ENCODE measurements around the gene ZYG11A.
A peak's percentile ranks its signal among the peaks of the same experiment; 100 is the strongest.

Gene ZYG11A

DNA sequence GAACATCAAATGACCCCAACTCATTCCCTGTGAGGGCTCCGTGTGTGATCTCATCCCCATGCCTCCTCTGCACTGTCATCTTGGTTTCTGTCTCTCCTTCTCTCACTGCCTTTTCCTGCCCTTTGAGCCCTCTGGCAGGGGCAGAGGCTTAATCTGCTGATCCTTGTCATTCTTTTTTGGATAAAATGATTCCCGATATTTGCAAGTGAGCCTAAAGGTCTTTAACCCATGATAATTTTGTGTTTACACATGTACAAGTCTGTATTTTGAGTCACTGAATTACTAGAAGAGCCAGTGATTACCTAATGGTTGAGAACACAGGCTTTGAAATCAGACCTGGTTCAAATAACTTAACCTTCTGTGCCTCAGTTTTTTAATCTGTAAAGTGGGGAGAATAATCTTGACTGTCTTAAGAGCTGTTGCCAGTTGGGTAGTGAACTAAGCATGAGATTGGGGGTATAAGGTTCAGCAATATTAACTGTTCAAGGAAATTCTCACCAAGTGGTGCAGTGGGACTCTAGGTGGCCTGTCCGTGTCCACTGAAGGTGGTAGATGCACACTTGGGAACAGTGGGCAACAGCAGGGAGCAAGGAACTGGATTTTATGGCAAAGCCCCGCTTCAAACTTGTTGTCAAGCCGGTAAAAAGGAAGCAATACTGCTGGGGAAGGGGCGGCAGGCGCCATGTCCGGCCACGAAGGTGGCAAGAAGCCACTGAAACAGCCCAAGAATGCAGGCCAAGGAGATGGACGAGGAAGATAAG lies 77.3 kb downstream of the ZYG11A start:
- H3K4me1 ChIP-seq (ENCODE audit: insufficient read depth, low read length): no peaks in the 10 kb centered on the region
- H3K36me3 ChIP-seq (ENCODE audit: insufficient read depth, low read depth, low read length): no peaks in the 10 kb centered on the region
- H3K4me3 ChIP-seq (ENCODE audit: low read length): no peak overlapping the region
- H3K27me3 ChIP-seq (ENCODE audit: insufficient read depth, low read length): peaks cover 47% of the 10 kb centered on the region
- H3K9me3 ChIP-seq (ENCODE audit: insufficient read depth, low read depth, low read length): peaks cover 2% of the 10 kb centered on the region; the same call in 1 of the 2 replicates
- H3K9ac ChIP-seq (ENCODE audit: low read depth, low read length): no peak overlapping the region
- H3K27ac ChIP-seq (ENCODE audit: low read length): no peak overlapping the region

DNA sequence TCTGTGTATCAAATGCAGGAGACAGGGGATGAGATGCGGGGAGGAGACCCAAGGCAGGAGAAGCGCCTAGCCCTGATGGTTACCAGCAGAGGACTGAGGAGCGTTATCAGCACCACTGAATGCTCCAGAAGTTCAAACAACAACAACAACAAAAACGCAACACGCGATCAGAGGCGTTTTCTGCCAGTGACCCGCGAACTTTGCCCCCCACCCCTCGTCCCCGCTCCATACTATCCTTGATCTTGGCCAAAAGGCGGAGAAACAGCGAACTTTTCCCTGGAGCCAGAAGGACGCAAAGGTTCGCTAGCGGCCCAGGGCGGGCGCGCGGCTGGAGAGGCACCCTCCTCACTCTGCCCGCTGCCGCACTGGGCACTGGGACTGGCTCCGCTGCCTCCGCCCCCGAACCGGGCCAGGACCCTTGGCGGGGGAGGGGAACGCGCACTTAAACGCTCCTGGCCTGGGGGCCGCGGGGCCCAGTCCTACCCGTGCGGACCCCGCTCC lies 78.3 kb downstream of the ZYG11A start:
- H3K4me3 ChIP-seq (ENCODE audit: low read length): peak overlapping the region; percentile 61
- no peaks in the 10 kb centered on the region for H3K4me1 ChIP-seq (ENCODE audit: insufficient read depth, low read length)
- H3K27ac ChIP-seq (ENCODE audit: low read length): no peak overlapping the region
- no peaks in the 10 kb centered on the region for H3K36me3 ChIP-seq (ENCODE audit: insufficient read depth, low read depth, low read length)
- H3K9ac ChIP-seq (ENCODE audit: low read depth, low read length): peak overlapping the region; percentile 24; the same call in 1 of the 2 replicates
- peaks cover 2% of the 10 kb centered on the region; the same call in 1 of the 2 replicates for H3K9me3 ChIP-seq (ENCODE audit: insufficient read depth, low read depth, low read length)
- peaks cover 56% of the 10 kb centered on the region for H3K27me3 ChIP-seq (ENCODE audit: insufficient read depth, low read length)

DNA sequence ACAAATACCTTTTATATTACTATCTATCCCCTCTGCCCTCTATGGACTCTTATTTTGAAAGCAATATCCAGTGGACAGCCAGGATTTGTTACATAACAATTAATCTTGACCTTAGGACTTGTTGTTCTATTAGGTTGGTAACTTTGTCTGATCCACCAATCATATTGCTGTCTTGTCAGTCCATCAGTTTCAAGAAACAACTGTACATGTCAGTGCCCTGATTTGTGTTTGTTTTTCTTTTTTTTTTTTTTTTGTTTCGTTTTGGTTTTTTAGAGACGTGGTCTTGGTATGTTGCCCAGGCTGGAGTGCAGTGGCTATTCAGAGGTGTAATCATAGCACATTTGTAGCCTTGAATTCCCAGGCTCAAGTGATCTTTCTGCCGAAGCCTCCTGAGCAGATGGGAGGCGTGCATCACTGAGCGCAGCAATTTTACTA lies 83.0 kb downstream of the ZYG11A start:
- Histone ChIP-seq H3K4me3 (ENCODE audit: low read length) (no peak overlapping the region), H3K4me1 (ENCODE audit: insufficient read depth, low read length) (no peaks in the 10 kb centered on the region), H3K27me3 (ENCODE audit: insufficient read depth, low read length) (peaks cover 84% of the 10 kb centered on the region), H3K36me3 (ENCODE audit: insufficient read depth, low read depth, low read length) (no peaks in the 10 kb centered on the region), H3K27ac (ENCODE audit: low read length) (no peak overlapping the region), H3K9ac (ENCODE audit: low read depth, low read length) (no peak overlapping the region), H3K9me3 (ENCODE audit: insufficient read depth, low read depth, low read length) (no peaks in the 10 kb centered on the region)

DNA sequence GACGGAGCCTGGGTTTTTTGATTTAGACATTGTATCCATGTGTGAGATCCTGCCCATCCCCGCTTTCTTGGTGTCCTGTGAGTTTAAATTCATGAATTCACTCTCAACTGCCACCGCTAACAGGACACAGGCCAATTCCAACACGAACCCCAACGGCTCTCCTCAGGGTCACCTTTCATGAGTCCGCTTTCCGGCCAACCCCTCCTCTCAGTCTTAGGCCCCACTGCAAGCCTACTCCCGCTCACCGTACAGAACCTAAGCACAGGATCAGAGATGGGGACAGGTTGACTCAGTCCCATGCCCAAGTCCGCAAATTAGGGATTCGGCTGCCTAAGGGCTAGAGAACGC lies 84.3 kb downstream of the ZYG11A start:
- Histone ChIP-seq H3K9me3 (ENCODE audit: insufficient read depth, low read depth, low read length) (no peaks in the 10 kb centered on the region), H3K9ac (ENCODE audit: low read depth, low read length) (no peak overlapping the region), H3K36me3 (ENCODE audit: insufficient read depth, low read depth, low read length) (no peaks in the 10 kb centered on the region)

DNA sequence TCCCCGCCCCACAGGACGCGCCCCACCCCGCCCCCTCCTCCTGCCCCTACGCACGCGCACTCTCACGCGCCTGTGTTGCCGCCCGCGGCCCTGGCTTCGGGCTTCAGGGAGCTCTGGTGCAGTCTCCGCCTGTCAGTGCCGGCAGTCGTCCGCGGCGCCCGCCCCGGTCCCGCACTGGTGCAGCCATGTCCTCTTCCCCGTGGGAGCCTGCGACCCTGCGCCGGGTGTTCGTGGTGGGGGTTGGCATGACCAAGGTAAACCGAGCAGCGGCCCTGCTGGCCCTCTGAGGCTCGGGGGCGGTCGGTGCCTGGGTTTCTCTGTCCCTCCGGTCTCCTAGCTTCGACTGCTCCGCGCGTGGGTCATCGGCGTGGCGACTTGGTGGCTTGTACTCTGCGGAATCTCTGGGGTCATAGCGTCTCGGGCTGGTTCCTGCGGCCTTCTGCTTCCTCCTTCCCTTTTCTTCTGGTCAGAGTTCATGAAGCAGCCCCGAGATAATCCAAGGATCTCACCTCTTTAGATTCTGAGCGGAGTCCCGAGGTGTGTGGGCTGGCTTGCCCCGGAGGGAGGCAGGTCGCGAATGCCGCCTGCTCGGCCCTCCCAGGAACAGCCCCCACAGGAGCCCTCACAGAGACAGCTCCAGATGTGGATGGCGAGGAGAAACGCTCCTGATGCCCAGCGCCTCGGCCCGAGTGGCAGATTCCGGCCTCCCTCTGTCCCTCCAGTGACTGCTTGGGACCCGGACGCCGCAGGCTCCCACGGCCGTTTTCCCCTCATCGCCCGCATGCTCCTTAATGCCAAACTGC lies 84.9 kb downstream of the ZYG11A start, which contains the start of gene SCP2:
TSS of gene SCP2 (plus strand) at position 65 of the 803 bp plus-strand sequence. CDS start at position 186, 121 bp downstream.
- peak within 1 kb of the TSS; percentile 79 for H3K4me3 ChIP-seq (ENCODE audit: low read length)
- peak within 1 kb of the TSS; percentile 40; the same call in 1 of the 2 replicates for H3K9ac ChIP-seq (ENCODE audit: low read depth, low read length)
- no peaks in the 10 kb centered on the region for H3K36me3 ChIP-seq (ENCODE audit: insufficient read depth, low read depth, low read length)
- peaks cover 66% of the 10 kb centered on the region for H3K27me3 ChIP-seq (ENCODE audit: insufficient read depth, low read length)
- H3K4me1 ChIP-seq (ENCODE audit: insufficient read depth, low read length): no peaks in the 10 kb centered on the region
- no peak within 1 kb of the TSS for H3K27ac ChIP-seq (ENCODE audit: low read length)
- no peaks in the 10 kb centered on the region for H3K9me3 ChIP-seq (ENCODE audit: insufficient read depth, low read depth, low read length)

More for the DNA sequence above, 84.3 kb downstream of the ZYG11A start:
- H3K4me3 ChIP-seq (ENCODE audit: low read length): peak overlapping the region; percentile 79
- H3K27ac ChIP-seq (ENCODE audit: low read length): no peak overlapping the region
- peaks cover 71% of the 10 kb centered on the region for H3K27me3 ChIP-seq (ENCODE audit: insufficient read depth, low read length)
- no peaks in the 10 kb centered on the region for H3K4me1 ChIP-seq (ENCODE audit: insufficient read depth, low read length)

DNA sequence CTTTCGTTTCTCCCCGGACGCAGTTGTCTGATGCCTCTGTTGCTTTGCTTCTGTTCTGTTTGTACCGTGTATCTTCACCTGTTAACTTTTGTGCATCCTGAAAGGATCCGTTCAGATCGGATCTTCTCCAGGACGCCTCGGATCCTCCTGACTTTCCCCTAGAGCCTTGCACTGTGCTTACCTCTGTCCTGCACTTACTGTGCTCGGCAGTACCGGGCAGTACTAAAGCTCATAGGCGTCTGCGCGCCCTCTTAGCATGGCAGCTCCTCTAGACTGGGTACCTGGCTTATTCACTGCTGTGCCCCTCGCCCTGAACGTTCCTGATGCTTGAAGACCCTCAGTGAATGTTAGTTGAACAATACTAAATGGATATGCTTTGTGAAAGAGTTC lies 85.5 kb downstream of the ZYG11A start:
- Histone ChIP-seq H3K27ac (ENCODE audit: low read length) (no peak overlapping the region), H3K9me3 (ENCODE audit: insufficient read depth, low read depth, low read length) (no peaks in the 10 kb centered on the region)

DNA sequence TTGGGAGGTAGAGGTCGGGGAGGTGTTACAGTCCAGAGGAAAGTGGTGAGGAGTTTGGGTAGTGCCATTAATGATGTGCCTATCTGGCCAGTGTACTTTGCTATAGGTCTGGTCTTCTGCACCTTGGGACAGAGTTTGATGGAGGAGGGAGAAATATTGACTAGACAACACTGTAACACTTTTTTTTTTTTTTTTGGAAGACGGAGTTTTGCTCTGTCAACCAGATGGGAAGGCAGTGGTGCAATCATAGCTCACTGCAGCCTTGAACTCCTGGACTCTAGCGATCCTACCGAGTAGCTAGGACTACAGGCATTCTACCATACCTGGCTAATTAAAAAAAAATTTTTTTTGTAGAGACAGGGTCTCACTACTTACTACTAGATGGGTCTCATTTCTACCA lies 86.5 kb downstream of the ZYG11A start:
- H3K27ac ChIP-seq (ENCODE audit: low read length): no peak overlapping the region
- no peak overlapping the region for H3K9ac ChIP-seq (ENCODE audit: low read depth, low read length)
- no peaks in the 10 kb centered on the region for H3K4me1 ChIP-seq (ENCODE audit: insufficient read depth, low read length)
- peaks cover 57% of the 10 kb centered on the region for H3K27me3 ChIP-seq (ENCODE audit: insufficient read depth, low read length)
- H3K9me3 ChIP-seq (ENCODE audit: insufficient read depth, low read depth, low read length): no peaks in the 10 kb centered on the region
- H3K36me3 ChIP-seq (ENCODE audit: insufficient read depth, low read depth, low read length): no peaks in the 10 kb centered on the region
- no peak overlapping the region for H3K4me3 ChIP-seq (ENCODE audit: low read length)

More for the DNA sequence above, 85.5 kb downstream of the ZYG11A start:
- no peaks in the 10 kb centered on the region for H3K36me3 ChIP-seq (ENCODE audit: insufficient read depth, low read depth, low read length)
- no peaks in the 10 kb centered on the region for H3K4me1 ChIP-seq (ENCODE audit: insufficient read depth, low read length)
- peak overlapping the region; percentile 79 for H3K4me3 ChIP-seq (ENCODE audit: low read length)
- peak overlapping the region; percentile 40; the same call in 1 of the 2 replicates for H3K9ac ChIP-seq (ENCODE audit: low read depth, low read length)
- peaks cover 60% of the 10 kb centered on the region for H3K27me3 ChIP-seq (ENCODE audit: insufficient read depth, low read length)

DNA sequence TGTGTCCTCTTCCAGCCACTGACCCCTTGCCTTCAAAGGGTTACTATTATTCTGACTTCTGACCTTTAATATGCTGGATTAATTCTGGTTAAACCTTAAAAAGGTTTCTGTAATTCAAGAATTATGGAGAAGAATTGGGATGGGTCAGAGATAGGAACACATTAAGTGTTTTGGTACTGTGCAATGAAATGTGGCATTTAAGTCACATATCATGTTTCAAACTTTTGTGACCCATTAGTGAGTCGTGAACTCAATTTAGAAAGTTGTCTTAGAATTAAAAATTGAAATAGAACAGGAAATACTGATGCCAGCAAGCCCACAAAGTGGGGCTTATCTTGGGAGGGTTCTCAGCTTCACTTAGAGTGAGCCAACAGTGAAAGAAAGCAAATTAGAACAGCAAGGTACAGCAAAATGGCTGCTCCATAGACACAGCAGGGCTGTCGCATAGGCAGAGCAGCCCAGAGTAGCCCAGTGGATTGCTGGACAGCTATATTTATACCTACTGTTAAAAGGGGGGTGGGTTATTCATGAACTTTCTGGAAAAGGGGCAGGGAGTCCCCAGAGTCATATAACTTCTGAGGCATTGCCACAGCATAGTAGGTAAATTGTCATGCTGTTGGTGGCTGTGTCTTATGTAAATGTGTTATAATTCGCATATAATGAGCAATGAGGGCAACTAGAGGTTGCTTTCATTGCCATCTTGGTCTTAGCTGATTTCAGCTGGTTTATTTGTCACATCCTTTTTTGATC lies 95.0 kb downstream of the ZYG11A start:
- H3K4me3 ChIP-seq (ENCODE audit: low read length): no peak overlapping the region
- no peaks in the 10 kb centered on the region for H3K4me1 ChIP-seq (ENCODE audit: insufficient read depth, low read length)
- no peaks in the 10 kb centered on the region for H3K27me3 ChIP-seq (ENCODE audit: insufficient read depth, low read length)
- no peaks in the 10 kb centered on the region for H3K36me3 ChIP-seq (ENCODE audit: insufficient read depth, low read depth, low read length)
- no peak overlapping the region for H3K27ac ChIP-seq (ENCODE audit: low read length)
- no peaks in the 10 kb centered on the region for H3K9me3 ChIP-seq (ENCODE audit: insufficient read depth, low read depth, low read length)
- no peak overlapping the region for H3K9ac ChIP-seq (ENCODE audit: low read depth, low read length)

DNA sequence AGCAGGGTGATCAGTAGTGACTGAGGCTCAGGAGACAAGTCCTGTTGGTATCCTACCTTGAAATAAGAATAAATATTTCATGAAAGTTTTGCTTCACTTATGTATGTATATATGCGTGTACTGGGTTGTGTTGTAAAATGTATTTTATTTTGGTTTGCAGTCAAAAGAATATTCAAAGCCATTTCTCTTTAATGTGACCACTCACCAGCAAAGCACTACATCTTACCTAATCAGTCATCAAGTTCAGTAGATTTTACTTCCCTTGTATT lies 95.6 kb downstream of the ZYG11A start:
- Histone ChIP-seq H3K4me3 (ENCODE audit: low read length) (no peak overlapping the region), H3K27ac (ENCODE audit: low read length) (no peak overlapping the region), H3K9me3 (ENCODE audit: insufficient read depth, low read depth, low read length) (no peaks in the 10 kb centered on the region), H3K4me1 (ENCODE audit: insufficient read depth, low read length) (no peaks in the 10 kb centered on the region), H3K9ac (ENCODE audit: low read depth, low read length) (no peak overlapping the region), H3K36me3 (ENCODE audit: insufficient read depth, low read depth, low read length) (no peaks in the 10 kb centered on the region), H3K27me3 (ENCODE audit: insufficient read depth, low read length) (no peaks in the 10 kb centered on the region)

DNA sequence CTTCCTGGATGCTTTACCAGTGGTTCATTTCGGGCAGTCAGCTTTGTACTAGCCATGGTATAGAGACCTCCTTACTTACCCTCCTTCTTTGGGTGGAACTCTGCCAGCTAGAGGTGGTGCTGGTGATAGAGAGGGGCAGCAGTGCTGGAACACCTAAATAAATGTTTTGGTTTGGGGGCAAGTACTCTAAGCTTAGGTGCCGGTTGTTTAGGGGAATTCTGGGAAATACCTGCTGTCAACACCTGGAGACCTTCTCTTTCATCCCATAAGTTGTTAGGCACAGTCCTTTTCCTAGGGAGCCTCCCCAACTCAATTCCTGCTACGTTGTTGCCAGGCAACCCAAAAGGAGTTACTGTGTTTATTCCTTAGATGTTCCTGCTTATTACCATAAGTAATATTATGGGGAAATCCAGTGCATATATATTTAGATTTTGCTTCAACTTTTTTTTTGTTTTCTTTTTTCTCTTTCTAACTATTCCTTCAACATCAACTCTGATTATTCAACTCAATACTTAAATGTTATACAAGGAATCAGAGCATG lies 101.4 kb downstream of the ZYG11A start:
- Histone ChIP-seq H3K4me1 (ENCODE audit: insufficient read depth, low read length) (no peaks in the 10 kb centered on the region), H3K27me3 (ENCODE audit: insufficient read depth, low read length) (no peaks in the 10 kb centered on the region), H3K9me3 (ENCODE audit: insufficient read depth, low read depth, low read length) (no peaks in the 10 kb centered on the region), H3K4me3 (ENCODE audit: low read length) (no peak overlapping the region), H3K27ac (ENCODE audit: low read length) (no peak overlapping the region), H3K9ac (ENCODE audit: low read depth, low read length) (no peak overlapping the region), H3K36me3 (ENCODE audit: insufficient read depth, low read depth, low read length) (no peaks in the 10 kb centered on the region)

DNA sequence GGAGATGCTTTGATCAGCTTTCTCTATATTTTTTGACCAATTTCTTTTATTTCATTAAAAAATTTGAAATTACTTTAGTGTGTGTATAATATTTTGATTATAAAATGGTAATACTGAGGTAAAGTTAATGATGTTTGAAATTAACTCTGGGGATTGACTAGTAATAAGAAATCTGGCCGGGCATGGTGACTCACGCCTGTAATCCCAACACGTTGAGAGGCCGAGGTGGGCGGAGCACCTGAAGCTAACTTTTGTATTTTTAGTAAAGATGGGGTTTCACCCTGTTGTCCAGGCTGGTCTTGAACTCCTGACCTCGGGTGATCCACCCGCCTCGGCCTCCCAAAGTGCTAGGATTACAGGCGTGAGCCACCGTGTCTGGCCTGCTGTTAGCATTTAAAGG lies 102.0 kb downstream of the ZYG11A start:
- H3K36me3 ChIP-seq (ENCODE audit: insufficient read depth, low read depth, low read length): no peaks in the 10 kb centered on the region
- H3K9me3 ChIP-seq (ENCODE audit: insufficient read depth, low read depth, low read length): no peaks in the 10 kb centered on the region
- no peak overlapping the region for H3K4me3 ChIP-seq (ENCODE audit: low read length)
- no peak overlapping the region for H3K27ac ChIP-seq (ENCODE audit: low read length)
- no peak overlapping the region for H3K9ac ChIP-seq (ENCODE audit: low read depth, low read length)
- no peaks in the 10 kb centered on the region for H3K27me3 ChIP-seq (ENCODE audit: insufficient read depth, low read length)
- no peaks in the 10 kb centered on the region for H3K4me1 ChIP-seq (ENCODE audit: insufficient read depth, low read length)
